GM12878 (cell line): ENCODE measurements around the gene DLX1. TPM values are rescaled to one million over a fixed set of nuclear protein-coding genes. Genes with fewer than 3 reads are reported as not detected.

ENCODE experiments used
- ATAC-seq: fragments of 200-7000 bp; cut with Tn5 transposase; 3 replicates; pipeline ENCODE4 v1.9.1; 2020; ENCODE audit warnings: mild to moderate bottlenecking, moderate library complexity
- BruUV-seq: library from RNA; stranded (reverse); fragments of 400-500 nt; replicated peaks from 2 replicates; lab custom pipeline; 2021; lab: Mats Ljungman, UMichigan
- CTCF ChIA-PET: fragments of 300-600 bp; sonication (Branson Sonifier 250); formaldehyde crosslinking; extraction: SDS; loops from one replicate; lab custom pipeline; 2021; ENCODE audit warnings: inconsistent platforms; lab: Yijun Ruan, JAX
- POLR2A ChIA-PET: fragments of 350-600 bp; formaldehyde crosslinking; extraction: SDS; loops from one replicate; lab custom pipeline; 2021; ENCODE audit warnings: inconsistent platforms; lab: Charles Lee
- RAD21 ChIA-PET: fragments of 300-600 bp; sonication (Branson Sonifier 250); formaldehyde crosslinking; loops from one replicate; lab custom pipeline; 2023; ENCODE audit warnings: antibody characterized with exemption; ENCODE audit not compliant: unreplicated experiment; lab: Charles Lee
- SMC1A ChIA-PET: fragments of 300-600 bp; sonication (Branson Sonifier 250); formaldehyde crosslinking; loops from one replicate; lab custom pipeline; 2023; ENCODE audit not compliant: unreplicated experiment, uncharacterized antibody; lab: Charles Lee
- DNase-seq: peaks from one replicate; pipeline ENCODE4 v3.0.0-alpha.2; 2011; ENCODE audit warnings: low read depth, low spot score
- FAIRE-seq: peaks from 3 replicates; lab custom pipeline; 2011; peaks lifted over from hg19 to GRCh38; lab: Jason Lieb, UNC
- H2AFZ ChIP-seq: 2 replicates; pipeline ENCODE4 v1.6.0; 2011; ENCODE audit warnings: low read depth, low read length, control low read depth; ENCODE audit not compliant: control insufficient read depth
- H3K27ac ChIP-seq: 2 replicates; pipeline ENCODE4 v1.5.1; 2011; ENCODE audit warnings: control low read depth; ENCODE audit not compliant: control insufficient read depth, insufficient read depth
- H3K27me3 ChIP-seq, 2 experiments: replicated peaks in 1 of 2; 2 replicates each; pipeline versions ENCODE4 v1.6.0 to v1.6.1; 2011; ENCODE audit warnings: low read length in 1 of 2; ENCODE audit not compliant: control insufficient read depth in 2 of 2, insufficient read depth in 2 of 2
- H3K36me3 ChIP-seq, 2 experiments: 2 replicates each; pipeline ENCODE4 v1.5.1; 2011; ENCODE audit warnings: low read length in 1 of 2; ENCODE audit not compliant: control insufficient read depth in 2 of 2, insufficient read depth in 2 of 2
- H3K4me1 ChIP-seq: 2 replicates; pipeline ENCODE4 v1.6.1; 2011; ENCODE audit warnings: mild to moderate bottlenecking, low read length, moderate library complexity, mixed read lengths; ENCODE audit not compliant: control insufficient read depth, insufficient read depth
- H3K4me2 ChIP-seq: 2 replicates; pipeline ENCODE4 v1.6.0; 2011; ENCODE audit warnings: control low read depth; ENCODE audit not compliant: control insufficient read depth, insufficient read depth
- H3K4me3 ChIP-seq: fragments of 200-600 bp; sonication (generic); 2 replicates; pipeline ENCODE4 v1.5.1; 2016
- H3K79me2 ChIP-seq: 2 replicates; pipeline ENCODE4 v1.6.0; 2011; ENCODE audit warnings: low read length; ENCODE audit not compliant: control insufficient read depth, insufficient read depth
- H3K9ac ChIP-seq: 2 replicates; pipeline ENCODE4 v1.8.0; 2011; ENCODE audit warnings: low read length, control low read depth, mixed read lengths; ENCODE audit not compliant: control insufficient read depth, insufficient read depth
- H3K9me3 ChIP-seq: replicated peaks from 3 replicates; pipeline ENCODE4 v1.5.1; 2011; ENCODE audit warnings: mild to moderate bottlenecking, low read length; ENCODE audit not compliant: control insufficient read depth, insufficient read depth
- H4K20me1 ChIP-seq: 2 replicates; pipeline ENCODE4 v1.6.0; 2011; ENCODE audit not compliant: control insufficient read depth, insufficient read depth
- RAD51 ChIP-seq: fragments of 450-650 bp; IDR thresholded peaks from 2 replicates; pipeline ENCODE4 v1.6.1; 2016; ENCODE audit warnings: moderate library complexity, mild to moderate bottlenecking, inconsistent platforms
- RBBP5 ChIP-seq: fragments of 200-600 bp; sonication (generic); conservative IDR thresholded peaks from 2 replicates; pipeline ENCODE4 v1.6.1; 2016
- WGBS: methylation state at CpG from one replicate; pipeline ENCODE4 v1.1.6; 2016; ENCODE audit warnings: low lambda C conversion rate; ENCODE audit not compliant: insufficient replicate concordance, insufficient coverage; ENCODE audit errors: missing lambda C conversion rate; 5-methylcytosine and 5-hydroxymethylcytosine counted together
- in situ Hi-C: fragments of 300-500 bp; cut with MboI; formaldehyde crosslinking; loops from 9 replicates; pipeline ENCODE4 v1.14.3; 2018; ENCODE audit warnings: mixed read lengths
- intact Hi-C: fragments of 100-400 bp; cut with micrococcal nuclease; formaldehyde crosslinking; loops from one replicate; pipeline ENCODE4 v1.14.2; 2022; ENCODE audit not compliant: unreplicated experiment
- polyA plus RNA-seq, 11 experiments: library from polyadenylated mRNA; depleted of rRNA in 4 of 11; unstranded in 6 of 11; stranded (reverse) in 5 of 11; fragments of >200 nt; fragmentation: Nextera tagmentation in 4 of 11; fragmentation: Illumina TruSeq in 1 of 11; extraction: Ambion mirVana in 4 of 11; extraction: Trizol in 1 of 11; gene quantifications; 1 replicate in 1 of 11; 2 replicates in 10 of 11; pipeline versions ENCODE4 v1.2.1 to v1.2.3, GENCODE V29; 2011 to 2016; ENCODE audit warnings: inconsistent platforms in 2 of 11, missing spikeins in 2 of 11, low read depth in 1 of 11
- total RNA-seq, 4 experiments: library from RNA; depleted of rRNA in 3 of 4; stranded (reverse); fragments of >200 nt in 3 of 4; fragmentation: Illumina TruSeq in 1 of 4; extraction: Trizol in 1 of 4; gene quantifications; 2 replicates each; pipeline versions ENCODE4 v1.2.1 to v1.2.3, GENCODE V29; 2013 to 2021
- TF ChIP-seq, protein P1 (sequence below): IDR thresholded peaks from 2 replicates; pipeline ENCODE4 v1.6.1; 2011; ENCODE audit warnings: low read depth, mild to moderate bottlenecking, low read length, moderate library complexity, borderline replicate concordance; ENCODE audit errors: extremely low read depth
- TF ChIP-seq, protein P2 (sequence below): fragments of 450-650 bp; formaldehyde crosslinking; IDR thresholded peaks from 2 replicates; pipeline ENCODE4 v1.4.0; 2022; ENCODE audit warnings: mild to moderate bottlenecking, moderate library complexity

DLX1 gene
- total and polyA plus RNA-seq, 10 of the 15 experiments (the other 5 are each of a cell fraction or from before 2014, with no cell fraction given), result 0.06 TPM; not detected in 9

DNA sequence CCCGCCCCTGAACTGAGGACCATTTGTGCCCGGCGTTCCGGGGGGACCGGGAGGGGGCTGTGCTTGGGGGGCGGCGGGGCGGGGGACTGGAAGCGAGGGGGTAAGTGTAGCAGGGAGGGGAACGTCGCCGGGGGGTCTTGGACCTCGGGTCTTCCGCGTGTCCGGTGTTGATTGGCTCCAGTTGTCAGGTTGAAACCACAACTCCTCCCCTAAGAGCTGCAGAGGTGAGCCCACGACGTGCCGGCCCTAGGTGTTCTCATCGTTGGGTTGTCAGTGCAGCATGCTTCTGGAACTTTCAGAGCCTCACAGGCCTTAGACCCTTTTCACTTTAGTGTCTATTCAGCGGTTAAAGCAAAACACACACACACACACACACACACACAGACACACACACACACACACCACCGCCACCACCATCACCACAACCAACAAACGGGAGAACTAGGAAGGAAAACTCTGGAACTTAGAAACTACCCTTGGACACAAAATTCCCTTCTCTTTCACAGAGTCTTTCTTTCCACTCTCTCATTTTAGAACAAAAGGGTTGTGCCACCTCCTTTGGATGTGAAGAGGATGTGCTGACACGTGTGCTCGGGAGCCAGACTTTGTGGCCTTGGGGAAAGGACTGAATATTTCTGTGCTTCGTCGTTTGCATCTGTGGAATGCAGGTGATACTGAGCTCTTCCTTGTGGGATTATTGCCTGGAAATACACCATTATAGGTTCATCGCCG lies 24.1 kb downstream of the DLX1 start:
- POLR2A ChIA-PET, result no interaction called here
- H3K9me3 ChIP-seq, result no peaks in the 10 kb centered on the region
- no peak overlapping the region for H3K4me3 ChIP-seq
- peaks cover 7 to 13% of the 10 kb centered on the region in 2 experiments; a peak in 3 of 4 replicates for H3K27me3 ChIP-seq
- H4K20me1 ChIP-seq, result no peaks in the 10 kb centered on the region
- H3K9ac ChIP-seq, result no peak overlapping the region
- no peaks in the 10 kb centered on the region for H3K4me1 ChIP-seq
- H3K4me2 ChIP-seq, result no peak overlapping the region
- TF ChIP-seq, protein P1, sequence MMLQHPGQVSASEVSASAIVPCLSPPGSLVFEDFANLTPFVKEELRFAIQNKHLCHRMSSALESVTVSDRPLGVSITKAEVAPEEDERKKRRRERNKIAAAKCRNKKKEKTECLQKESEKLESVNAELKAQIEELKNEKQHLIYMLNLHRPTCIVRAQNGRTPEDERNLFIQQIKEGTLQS, result no peak
- TF ChIP-seq RAD51 (no peak), RBBP5 (no peak)
- TF ChIP-seq, protein P2, sequence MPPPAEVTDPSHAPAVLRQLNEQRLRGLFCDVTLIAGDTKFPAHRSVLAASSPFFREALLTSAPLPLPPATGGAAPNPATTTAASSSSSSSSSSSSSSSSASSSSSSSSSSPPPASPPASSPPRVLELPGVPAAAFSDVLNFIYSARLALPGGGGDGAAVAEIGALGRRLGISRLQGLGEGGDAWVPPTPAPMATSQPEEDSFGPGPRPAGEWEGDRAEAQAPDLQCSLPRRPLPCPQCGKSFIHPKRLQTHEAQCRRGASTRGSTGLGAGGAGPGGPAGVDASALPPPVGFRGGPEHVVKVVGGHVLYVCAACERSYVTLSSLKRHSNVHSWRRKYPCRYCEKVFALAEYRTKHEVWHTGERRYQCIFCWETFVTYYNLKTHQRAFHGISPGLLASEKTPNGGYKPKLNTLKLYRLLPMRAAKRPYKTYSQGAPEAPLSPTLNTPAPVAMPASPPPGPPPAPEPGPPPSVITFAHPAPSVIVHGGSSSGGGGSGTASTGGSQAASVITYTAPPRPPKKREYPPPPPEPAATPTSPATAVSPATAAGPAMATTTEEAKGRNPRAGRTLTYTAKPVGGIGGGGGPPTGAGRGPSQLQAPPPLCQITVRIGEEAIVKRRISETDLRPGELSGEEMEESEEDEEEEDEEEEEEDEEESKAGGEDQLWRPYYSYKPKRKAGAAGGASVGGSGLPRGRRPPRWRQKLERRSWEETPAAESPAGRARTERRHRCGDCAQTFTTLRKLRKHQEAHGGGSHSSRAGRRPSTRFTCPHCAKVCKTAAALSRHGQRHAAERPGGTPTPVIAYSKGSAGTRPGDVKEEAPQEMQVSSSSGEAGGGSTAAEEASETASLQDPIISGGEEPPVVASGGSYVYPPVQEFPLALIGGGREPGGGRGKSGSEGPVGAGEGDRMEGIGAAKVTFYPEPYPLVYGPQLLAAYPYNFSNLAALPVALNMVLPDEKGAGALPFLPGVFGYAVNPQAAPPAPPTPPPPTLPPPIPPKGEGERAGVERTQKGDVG (CRISPR knock-in tag), result no peak
- no peak for FAIRE-seq
- no peak for DNase-seq
- no peaks in the 10 kb centered on the region for H3K79me2 ChIP-seq
- no peak for ATAC-seq
- H2AFZ ChIP-seq, result no peak overlapping the region
- intact Hi-C loops, result loop anchor here (10.0 kb wide), 1 partner anchor 155 kb away; no protein-coding TSS in a partner anchor
- 53% methylated on average over 29 of the region's 29 CpGs for WGBS
- CTCF ChIA-PET, result interaction anchor here (9.9 kb wide), 1 partner anchor 406 kb away, joined by 212 read pairs; no protein-coding TSS in a partner anchor
- H3K27ac ChIP-seq, result no peak overlapping the region
- no TSS peak for BruUV-seq
- RAD21 ChIA-PET, result no interaction called here
- in situ Hi-C loops, result loop anchor here (5.0 to 25.0 kb wide), 4 partner anchors 297 to 1135 kb away; no protein-coding TSS in a partner anchor
- SMC1A ChIA-PET, result interaction anchor here (1.7 kb wide), 1 partner anchor 406 kb away, joined by 4 read pairs; no protein-coding TSS in a partner anchor
- no peaks in the 10 kb centered on the region for H3K36me3 ChIP-seq
